ENCODE data around the gene SLC12A5.
"Not testable (repeated sequence)": the region's sequence is repeated elsewhere in the genome, so short reads cannot be mapped to it uniquely, and the experiment has no call there.

Gene SLC12A5

GRCh38 chr20:46028772-46029371 is at the start of gene SLC12A5:
SLC12A5 (plus strand) TSS chr20:46029215; CDS start chr20:46029345, 130 bp downstream.
- DNase-seq: no peak

GRCh38 chr20:45981261-45981660 is 47.8 kb upstream of the SLC12A5 start:
- DNase-seq: no peak

GRCh38 chr20:45983279-45983743 is 45.7 kb upstream of the SLC12A5 start:
- DNase-seq: no peak

GRCh38 chr20:45985573-45985972 is 43.4 kb upstream of the SLC12A5 start:
- DNase-seq: no peak

GRCh38 chr20:45987108-45987780 is 41.8 kb upstream of the SLC12A5 start:
- DNase-seq: peak; percentile 80

- DNase-seq: not testable (repeated sequence)
These were observed 40.2 kb upstream of the SLC12A5 start for GRCh38 chr20:45988830-45989229.

- no peak for DNase-seq
These were observed 37.4 kb upstream of the SLC12A5 start for GRCh38 chr20:45991616-45992015.

GRCh38 chr20:45993197-45993951 is 35.6 kb upstream of the SLC12A5 start:
- DNase-seq: no peak

GRCh38 chr20:45994761-45995493 is 34.1 kb upstream of the SLC12A5 start:
- DNase-seq: no peak

- DNase-seq: not testable (repeated sequence)
These were observed 33.4 kb upstream of the SLC12A5 start for GRCh38 chr20:45995495-45996097.

- no peak for DNase-seq
These were observed 31.8 kb upstream of the SLC12A5 start for GRCh38 chr20:45997187-45997586.

GRCh38 chr20:45998337-45998736 is 30.7 kb upstream of the SLC12A5 start:
- no peak for DNase-seq

- peak; percentile 26 for DNase-seq
These were observed 30.3 kb upstream of the SLC12A5 start for GRCh38 chr20:45998761-45999160.

- no peak for DNase-seq
These were observed 29.3 kb upstream of the SLC12A5 start for GRCh38 chr20:45999557-46000261.

- DNase-seq: no peak
These were observed 28.6 kb upstream of the SLC12A5 start for GRCh38 chr20:46000262-46000996.

- no peak for DNase-seq
These were observed 27.5 kb upstream of the SLC12A5 start for GRCh38 chr20:46001498-46001897.

GRCh38 chr20:46002008-46002407 is 27.0 kb upstream of the SLC12A5 start:
- no peak for DNase-seq

GRCh38 chr20:46004187-46004586 is 24.8 kb upstream of the SLC12A5 start:
- no peak for DNase-seq

- no peak for DNase-seq
These were observed 24.0 kb upstream of the SLC12A5 start for GRCh38 chr20:46004889-46005473.

- DNase-seq: no peak
These were observed 22.9 kb upstream of the SLC12A5 start for GRCh38 chr20:46006022-46006705.
